ENCODE data around the gene C19orf25.

Gene C19orf25

DNA sequence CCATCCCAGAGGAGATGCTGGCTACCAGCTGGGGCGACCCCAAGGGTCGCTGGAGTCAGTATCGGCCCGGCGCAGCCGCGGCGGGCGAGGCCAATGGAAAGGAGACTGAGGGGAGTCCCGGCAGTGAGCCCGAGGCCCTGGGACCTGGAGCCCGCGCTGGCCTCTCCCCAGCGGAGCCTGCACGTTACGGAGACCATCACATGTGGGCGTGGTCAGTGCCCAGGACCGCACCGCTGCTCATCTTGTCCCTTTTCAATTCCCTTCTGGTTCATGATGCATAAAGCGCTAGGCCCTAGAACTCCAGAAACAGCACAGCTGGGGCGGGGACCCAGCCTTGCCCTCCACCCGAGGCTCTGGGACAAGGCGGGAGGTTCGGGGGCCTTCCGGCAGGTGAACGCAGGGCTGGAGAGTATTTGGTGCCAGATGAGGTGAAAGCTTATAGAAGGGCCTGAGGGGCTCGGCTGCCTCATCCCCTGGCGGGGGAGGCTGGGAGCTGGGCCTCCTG, 8.0 kb downstream of the C19orf25 start:
- CTCF ChIA-PET = interaction anchor here (0.6 kb wide), 1 partner anchor 205 kb away, joined by 3 read pairs; no protein-coding TSS in a partner anchor
- peak; percentile 54 for DNase-seq
- H3K27ac Mint-ChIP-seq = no peak overlapping the region
- no peaks in the 10 kb centered on the region for H3K9me3 Mint-ChIP-seq
- no peaks in the 10 kb centered on the region for H3K36me3 Mint-ChIP-seq
- H3K4me1 Mint-ChIP-seq = peaks cover 20% of the 10 kb centered on the region
- peak overlapping the region; percentile 66 for H3K4me3 Mint-ChIP-seq
- H3K27me3 Mint-ChIP-seq = peaks cover 72% of the 10 kb centered on the region

DNA sequence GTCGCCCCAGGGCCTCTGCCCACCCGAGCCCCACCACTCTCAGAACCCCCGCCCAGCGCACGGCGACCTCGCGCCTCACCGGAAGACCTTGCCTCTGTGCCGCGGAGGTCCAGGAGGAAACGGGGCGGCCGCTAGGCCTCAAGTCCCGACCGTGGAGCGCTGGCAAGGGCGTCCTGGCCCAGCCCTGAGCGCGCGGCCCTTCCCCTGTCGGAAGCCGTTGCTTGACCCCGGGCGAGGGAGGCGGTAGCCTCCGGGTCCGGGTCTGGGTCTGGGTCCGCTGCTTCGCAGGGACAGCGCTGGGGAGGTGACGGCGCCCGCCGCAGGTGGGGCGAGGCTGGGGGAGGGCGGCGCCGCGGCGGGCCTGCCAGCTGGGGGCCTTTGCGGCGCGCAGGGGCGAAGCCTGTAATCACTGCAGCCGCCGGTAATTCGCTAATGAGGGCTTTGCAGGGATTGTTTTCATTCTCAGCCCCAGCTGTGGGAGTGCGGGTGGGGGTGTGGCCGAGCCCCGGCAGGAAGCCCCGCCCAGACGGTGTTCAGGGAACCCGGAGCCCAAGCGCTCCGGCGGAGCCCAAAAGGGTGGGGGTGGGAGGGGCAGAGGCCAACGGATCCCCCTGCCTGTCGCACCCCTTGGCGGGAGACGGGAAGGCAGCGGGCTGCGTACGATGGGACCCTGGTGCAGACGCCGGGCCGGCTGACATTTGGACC, 8.6 kb downstream of the C19orf25 start:
- CTCF ChIA-PET = no interaction called here

DNA sequence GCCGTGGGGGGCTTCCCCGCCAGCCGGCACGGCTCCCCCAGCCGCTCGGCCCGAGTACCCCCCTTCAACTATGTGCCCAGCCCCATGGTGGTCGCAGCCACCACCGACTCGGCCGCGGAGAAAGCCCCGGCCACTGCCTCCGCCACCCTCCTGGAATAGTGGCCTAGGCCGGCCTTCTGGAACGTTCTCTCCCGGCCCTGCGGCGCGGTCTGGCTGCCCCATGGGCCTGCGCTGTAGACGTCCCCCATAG, 9.0 kb downstream of the C19orf25 start:
- Mint-ChIP-seq H3K27ac (no peak overlapping the region), H3K27me3 (peaks cover 82% of the 10 kb centered on the region), H3K4me1 (peaks cover 20% of the 10 kb centered on the region), H3K9me3 (no peaks in the 10 kb centered on the region), H3K4me3 (peak overlapping the region; percentile 66), H3K36me3 (no peaks in the 10 kb centered on the region)
- DNase-seq = no peak
- CTCF ChIA-PET = no interaction called here

More for the DNA sequence above, 8.6 kb downstream of the C19orf25 start:
- Mint-ChIP-seq H3K27me3 (peaks cover 77% of the 10 kb centered on the region), H3K4me3 (peak overlapping the region; percentile 66), H3K36me3 (no peaks in the 10 kb centered on the region), H3K27ac (no peak overlapping the region), H3K4me1 (peaks cover 20% of the 10 kb centered on the region), H3K9me3 (no peaks in the 10 kb centered on the region)
- peak; percentile 87 for DNase-seq

DNA sequence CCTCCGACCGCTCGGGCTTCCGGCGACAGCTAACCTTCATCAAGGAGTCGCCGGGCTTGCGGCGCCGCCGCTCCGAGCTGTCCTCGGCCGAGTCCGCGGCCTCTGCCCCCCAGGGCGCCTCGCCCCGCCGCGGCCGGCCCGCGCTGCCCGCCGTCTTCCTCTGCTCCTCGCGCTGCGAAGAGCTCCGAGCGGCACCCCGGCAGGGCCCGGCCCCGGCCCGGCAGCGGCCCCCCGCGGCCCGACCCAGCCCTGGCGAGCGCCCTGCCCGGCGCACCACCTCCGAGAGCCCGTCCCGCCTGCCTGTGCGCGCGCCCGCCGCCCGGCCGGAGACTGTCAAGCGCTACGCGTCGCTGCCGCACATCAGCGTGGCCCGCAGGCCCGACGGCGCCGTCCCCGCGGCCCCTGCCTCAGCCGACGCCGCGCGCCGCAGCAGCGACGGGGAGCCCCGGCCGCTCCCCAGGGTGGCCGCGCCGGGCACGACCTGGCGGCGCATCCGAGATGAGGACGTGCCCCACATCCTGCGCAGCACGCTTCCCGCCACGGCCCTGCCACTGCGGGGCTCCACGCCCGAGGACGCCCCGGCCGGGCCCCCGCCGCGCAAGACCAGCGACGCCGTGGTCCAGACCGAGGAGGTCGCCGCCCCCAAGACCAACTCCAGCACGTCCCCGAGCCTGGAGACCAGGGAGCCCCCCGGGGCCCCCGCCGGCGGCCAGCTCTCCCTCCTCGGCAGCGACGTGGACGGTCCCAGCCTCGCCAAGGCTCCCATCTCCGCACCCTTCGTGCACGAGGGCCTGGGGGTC, 9.6 kb downstream of the C19orf25 start:
- peaks cover 20% of the 10 kb centered on the region for H3K4me1 Mint-ChIP-seq
- no peak overlapping the region for H3K27ac Mint-ChIP-seq
- peak; percentile 50 for DNase-seq
- H3K36me3 Mint-ChIP-seq = no peaks in the 10 kb centered on the region
- H3K4me3 Mint-ChIP-seq = no peak overlapping the region
- H3K9me3 Mint-ChIP-seq = no peaks in the 10 kb centered on the region
- H3K27me3 Mint-ChIP-seq = peaks cover 87% of the 10 kb centered on the region
- CTCF ChIA-PET = no interaction called here

DNA sequence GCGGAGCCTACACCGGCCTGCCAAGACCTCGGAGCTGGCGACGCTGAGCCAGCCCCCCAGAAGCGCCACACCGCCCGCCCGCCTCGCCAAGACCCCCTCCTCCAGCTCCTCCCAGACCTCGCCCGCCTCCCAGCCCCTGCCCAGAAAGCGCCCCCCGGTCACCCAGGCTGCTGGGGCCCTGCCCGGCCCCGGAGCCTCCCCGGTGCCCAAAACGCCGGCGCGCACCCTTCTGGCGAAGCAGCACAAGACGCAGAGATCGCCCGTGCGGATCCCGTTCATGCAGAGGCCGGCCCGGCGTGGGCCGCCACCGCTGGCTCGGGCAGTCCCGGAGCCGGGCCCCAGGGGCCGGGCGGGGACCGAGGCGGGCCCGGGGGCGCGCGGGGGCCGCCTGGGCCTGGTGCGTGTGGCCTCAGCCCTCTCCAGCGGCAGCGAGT, 10.2 kb downstream of the C19orf25 start:
- peak; percentile 41 for DNase-seq
- Mint-ChIP-seq H3K4me1 (peaks cover 20% of the 10 kb centered on the region), H3K9me3 (no peaks in the 10 kb centered on the region), H3K4me3 (no peak overlapping the region), H3K27ac (peak overlapping the region; percentile 19), H3K36me3 (no peaks in the 10 kb centered on the region), H3K27me3 (peaks cover 86% of the 10 kb centered on the region)
- CTCF ChIA-PET = no interaction called here

DNA sequence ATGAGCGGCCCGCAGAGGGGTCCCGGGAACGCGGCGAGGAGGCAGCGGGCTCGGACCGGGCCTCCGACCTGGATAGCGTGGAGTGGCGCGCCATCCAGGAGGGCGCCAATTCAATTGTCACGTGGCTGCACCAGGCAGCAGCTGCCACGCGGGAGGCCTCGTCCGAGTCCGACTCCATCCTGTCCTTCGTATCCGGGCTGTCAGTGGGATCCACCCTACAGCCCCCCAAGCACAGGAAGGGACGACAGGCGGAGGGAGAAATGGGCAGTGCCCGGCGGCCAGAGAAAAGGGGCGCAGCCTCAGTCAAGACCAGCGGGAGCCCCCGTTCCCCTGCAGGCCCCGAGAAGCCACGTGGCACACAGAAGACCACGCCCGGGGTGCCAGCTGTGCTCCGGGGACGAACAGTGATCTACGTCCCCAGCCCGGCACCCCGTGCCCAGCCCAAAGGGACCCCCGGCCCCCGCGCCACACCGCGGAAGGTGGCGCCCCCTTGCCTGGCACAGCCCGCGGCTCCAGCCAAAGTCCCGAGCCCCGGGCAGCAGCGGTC, 10.7 kb downstream of the C19orf25 start:
- CTCF ChIA-PET = no interaction called here
- DNase-seq = no peak
- Mint-ChIP-seq H3K27me3 (peaks cover 84% of the 10 kb centered on the region), H3K4me3 (peak overlapping the region; percentile 33), H3K27ac (no peak overlapping the region), H3K9me3 (no peaks in the 10 kb centered on the region), H3K4me1 (peaks cover 20% of the 10 kb centered on the region), H3K36me3 (no peaks in the 10 kb centered on the region)

DNA sequence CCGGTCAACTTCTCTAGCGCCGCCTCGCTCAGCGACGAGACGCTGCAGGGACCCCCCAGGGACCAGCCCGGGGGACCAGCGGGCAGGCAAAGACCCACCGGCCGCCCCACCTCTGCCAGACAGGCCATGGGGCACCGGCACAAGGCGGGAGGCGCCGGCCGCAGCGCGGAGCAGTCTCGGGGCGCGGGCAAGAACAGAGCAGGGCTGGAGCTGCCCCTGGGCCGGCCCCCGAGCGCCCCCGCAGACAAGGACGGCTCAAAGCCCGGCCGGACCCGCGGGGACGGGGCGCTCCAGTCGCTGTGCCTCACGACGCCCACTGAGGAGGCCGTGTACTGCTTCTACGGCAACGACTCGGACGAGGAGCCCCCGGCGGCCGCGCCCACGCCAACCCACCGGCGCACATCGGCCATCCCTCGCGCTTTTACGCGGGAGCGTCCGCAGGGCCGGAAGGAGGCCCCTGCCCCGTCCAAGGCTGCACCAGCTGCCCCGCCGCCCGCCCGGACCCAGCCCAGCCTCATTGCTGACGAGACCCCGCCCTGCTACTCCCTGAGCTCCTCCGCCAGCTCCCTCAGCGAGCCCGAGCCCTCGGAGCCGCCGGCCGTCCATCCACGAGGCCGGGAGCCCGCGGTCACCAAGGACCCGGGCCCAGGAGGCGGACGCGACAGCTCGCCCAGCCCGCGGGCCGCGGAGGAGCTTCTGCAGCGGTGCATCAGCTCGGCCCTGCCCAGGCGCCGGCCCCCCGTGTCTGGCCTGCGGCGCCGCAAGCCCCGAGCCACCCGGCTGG, 11.3 kb downstream of the C19orf25 start:
- Mint-ChIP-seq H3K4me1 (peaks cover 17% of the 10 kb centered on the region), H3K9me3 (no peaks in the 10 kb centered on the region), H3K27me3 (peaks cover 78% of the 10 kb centered on the region), H3K27ac (no peak overlapping the region), H3K36me3 (no peaks in the 10 kb centered on the region), H3K4me3 (no peak overlapping the region)
- CTCF ChIA-PET = no interaction called here
- no peak for DNase-seq

DNA sequence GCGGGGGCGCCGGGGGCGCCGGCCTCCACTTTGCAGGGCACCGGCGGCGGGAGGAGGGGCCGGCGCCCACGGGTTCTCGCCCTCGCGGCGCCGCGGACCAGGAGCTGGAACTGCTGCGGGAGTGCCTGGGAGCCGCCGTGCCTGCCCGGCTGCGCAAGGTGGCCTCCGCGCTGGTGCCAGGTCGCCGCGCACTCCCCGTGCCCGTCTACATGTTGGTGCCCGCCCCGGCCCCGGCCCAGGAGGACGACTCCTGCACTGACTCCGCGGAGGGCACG, 11.9 kb downstream of the C19orf25 start:
- CTCF ChIA-PET = no interaction called here
- peaks cover 73% of the 10 kb centered on the region for H3K27me3 Mint-ChIP-seq
- H3K36me3 Mint-ChIP-seq = no peaks in the 10 kb centered on the region
- H3K4me1 Mint-ChIP-seq = peaks cover 17% of the 10 kb centered on the region
- no peak overlapping the region for H3K4me3 Mint-ChIP-seq
- H3K9me3 Mint-ChIP-seq = no peaks in the 10 kb centered on the region
- DNase-seq = no peak
- H3K27ac Mint-ChIP-seq = no peak overlapping the region

DNA sequence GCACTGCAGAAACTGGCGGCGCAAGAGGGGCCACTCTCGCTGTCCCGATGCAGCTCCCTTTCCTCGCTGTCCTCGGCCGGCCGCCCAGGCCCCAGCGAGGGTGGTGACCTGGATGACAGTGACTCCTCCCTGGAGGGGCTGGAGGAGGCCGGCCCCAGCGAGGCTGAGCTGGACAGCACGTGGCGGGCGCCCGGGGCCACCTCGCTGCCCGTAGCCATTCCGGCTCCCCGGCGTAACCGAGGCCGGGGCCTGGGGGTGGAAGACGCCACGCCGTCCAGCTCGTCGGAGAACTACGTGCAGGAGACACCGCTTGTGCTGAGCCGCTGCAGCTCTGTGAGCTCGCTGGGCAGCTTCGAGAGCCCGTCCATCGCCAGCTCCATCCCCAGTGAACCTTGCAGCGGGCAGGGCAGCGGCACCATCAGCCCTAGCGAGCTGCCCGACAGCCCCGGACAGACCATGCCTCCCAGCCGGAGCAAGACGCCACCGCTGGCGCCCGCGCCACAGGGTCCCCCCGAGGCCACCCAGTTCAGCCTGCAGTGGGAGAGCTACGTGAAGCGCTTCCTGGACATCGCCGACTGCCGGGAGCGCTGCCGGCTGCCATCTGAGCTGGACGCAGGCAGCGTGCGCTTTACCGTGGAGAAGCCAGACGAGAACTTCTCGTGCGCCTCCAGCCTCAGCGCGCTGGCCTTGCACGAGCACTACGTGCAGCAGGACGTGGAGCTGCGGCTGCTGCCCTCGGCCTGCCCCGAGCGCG, 12.4 kb downstream of the C19orf25 start:
- H3K27me3 Mint-ChIP-seq = peaks cover 67% of the 10 kb centered on the region

DNA sequence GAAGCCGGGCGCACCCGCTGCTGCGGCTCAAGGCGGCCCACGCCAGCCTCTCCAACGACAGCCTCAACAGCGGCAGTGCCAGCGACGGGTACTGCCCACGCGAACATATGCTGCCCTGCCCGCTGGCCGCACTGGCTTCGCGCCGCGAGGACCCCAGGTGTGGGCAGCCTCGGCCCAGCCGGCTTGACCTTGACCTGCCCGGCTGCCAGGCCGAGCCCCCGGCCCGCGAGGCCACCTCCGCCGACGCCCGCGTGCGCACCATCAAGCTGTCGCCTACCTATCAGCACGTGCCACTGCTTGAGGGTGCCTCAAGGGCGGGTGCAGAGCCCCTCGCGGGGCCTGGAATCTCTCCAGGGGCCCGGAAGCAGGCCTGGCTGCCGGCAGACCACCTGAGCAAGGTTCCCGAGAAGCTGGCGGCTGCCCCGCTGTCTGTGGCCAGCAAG, 13.0 kb downstream of the C19orf25 start:
- no peaks in the 10 kb centered on the region for H3K9me3 Mint-ChIP-seq
- CTCF ChIA-PET = interaction anchor here (1.2 kb wide), 1 partner anchor 48 kb away, joined by 3 read pairs; no protein-coding TSS in a partner anchor
- DNase-seq = no peak
- peaks cover 61% of the 10 kb centered on the region for H3K27me3 Mint-ChIP-seq
- no peak overlapping the region for H3K27ac Mint-ChIP-seq
- H3K36me3 Mint-ChIP-seq = no peaks in the 10 kb centered on the region
- no peak overlapping the region for H3K4me3 Mint-ChIP-seq
- H3K4me1 Mint-ChIP-seq = peaks cover 6% of the 10 kb centered on the region

More for the DNA sequence above, 12.4 kb downstream of the C19orf25 start:
- Mint-ChIP-seq H3K4me3 (no peak overlapping the region), H3K9me3 (no peaks in the 10 kb centered on the region), H3K27ac (no peak overlapping the region), H3K36me3 (no peaks in the 10 kb centered on the region), H3K4me1 (peaks cover 12% of the 10 kb centered on the region)
- CTCF ChIA-PET = interaction anchor here (1.2 kb wide), 1 partner anchor 48 kb away, joined by 3 read pairs; no protein-coding TSS in a partner anchor
- no peak for DNase-seq

DNA sequence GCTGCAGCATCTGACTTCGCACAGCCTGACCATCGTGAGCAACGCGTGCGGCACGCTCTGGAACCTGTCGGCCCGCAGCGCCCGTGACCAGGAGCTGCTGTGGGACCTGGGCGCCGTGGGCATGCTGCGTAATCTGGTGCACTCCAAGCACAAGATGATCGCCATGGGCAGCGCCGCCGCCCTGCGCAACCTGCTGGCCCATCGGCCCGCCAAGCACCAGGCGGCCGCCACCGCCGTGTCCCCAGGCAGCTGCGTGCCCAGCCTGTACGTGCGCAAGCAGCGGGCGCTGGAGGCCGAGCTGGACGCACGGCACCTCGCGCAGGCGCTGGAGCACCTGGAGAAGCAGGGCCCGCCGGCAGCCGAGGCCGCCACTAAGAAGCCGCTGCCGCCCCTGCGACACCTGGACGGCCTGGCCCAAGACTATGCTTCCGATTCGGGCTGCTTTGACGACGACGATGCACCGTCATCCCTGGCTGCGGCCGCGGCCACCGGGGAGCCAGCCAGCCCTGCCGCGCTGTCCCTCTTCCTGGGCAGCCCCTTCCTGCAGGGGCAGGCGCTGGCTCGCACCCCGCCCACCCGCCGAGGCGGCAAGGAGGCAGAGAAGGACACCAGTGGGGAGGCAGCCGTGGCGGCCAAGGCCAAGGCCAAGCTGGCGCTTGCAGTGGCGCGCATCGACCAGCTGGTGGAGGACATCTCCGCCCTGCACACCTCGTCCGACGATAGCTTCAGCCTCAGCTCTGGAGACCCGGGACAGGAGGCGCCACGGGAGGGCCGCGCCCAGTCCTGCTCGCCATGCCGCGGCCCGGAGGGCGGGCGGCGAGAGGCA, 13.6 kb downstream of the C19orf25 start:
- Mint-ChIP-seq H3K9me3 (no peaks in the 10 kb centered on the region), H3K4me3 (no peak overlapping the region), H3K36me3 (no peaks in the 10 kb centered on the region), H3K4me1 (peaks cover 6% of the 10 kb centered on the region), H3K27ac (no peak overlapping the region), H3K27me3 (peaks cover 55% of the 10 kb centered on the region)
- DNase-seq = peak; percentile 52
- CTCF ChIA-PET = interaction anchor here (1.2 kb wide), 1 partner anchor 49 kb away, joined by 3 read pairs; no protein-coding TSS in a partner anchor

DNA sequence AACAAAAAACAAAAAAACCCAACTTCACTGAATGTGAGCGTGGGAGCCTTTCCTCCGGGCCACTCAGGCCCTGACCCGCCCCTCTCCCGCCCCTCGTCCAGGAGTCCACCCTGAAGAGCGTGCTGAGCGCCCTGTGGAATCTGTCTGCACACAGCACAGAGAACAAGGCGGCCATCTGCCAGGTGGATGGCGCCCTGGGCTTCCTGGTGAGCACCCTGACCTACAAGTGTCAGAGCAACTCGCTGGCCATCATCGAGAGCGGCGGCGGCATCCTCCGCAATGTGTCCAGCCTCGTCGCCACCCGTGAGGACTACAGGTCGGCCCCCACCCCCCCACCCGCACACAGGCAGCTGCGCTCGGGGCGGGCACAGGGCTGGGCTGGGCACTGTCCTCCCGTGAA, 17.2 kb downstream of the C19orf25 start:
- no peaks in the 10 kb centered on the region for H3K9me3 Mint-ChIP-seq
- no peaks in the 10 kb centered on the region for H3K36me3 Mint-ChIP-seq
- H3K4me3 Mint-ChIP-seq = no peak overlapping the region
- no peak for DNase-seq
- CTCF ChIA-PET = no interaction called here
- H3K27ac Mint-ChIP-seq = no peak overlapping the region
- peaks cover 59% of the 10 kb centered on the region for H3K27me3 Mint-ChIP-seq
- H3K4me1 Mint-ChIP-seq = no peaks in the 10 kb centered on the region
